Calu3 (cell line): Measurements from ENCODE around the gene RUNX2. TPM values are rescaled to one million over a fixed set of nuclear protein-coding genes. Genes with fewer than 3 reads are reported as not detected.

Source experiments
- BruUV-seq: library from RNA; stranded (reverse); fragments of 400-500 nt; replicated peaks from 2 replicates; lab custom pipeline; 2021; lab: Mats Ljungman, UMichigan
- CTCF ChIA-PET: fragments of 300-600 bp; sonication (Branson Sonifier 250); formaldehyde crosslinking; loops from one replicate; lab custom pipeline; 2022; ENCODE audit warnings: antibody characterized with exemption; lab: Charles Lee
- DNase-seq: peaks from one replicate; pipeline ENCODE4 v3.0.0; 2022
- H3K27ac Mint-ChIP-seq: one replicate; pipeline ENCODE4 v1.8.0; 2022; ENCODE audit warnings: mixed read lengths; ENCODE audit not compliant: unreplicated experiment
- H3K27me3 Mint-ChIP-seq: one replicate; pipeline ENCODE4 v1.8.0; 2022; ENCODE audit warnings: mixed read lengths; ENCODE audit not compliant: unreplicated experiment
- H3K36me3 Mint-ChIP-seq: one replicate; pipeline ENCODE4 v1.8.0; 2022; ENCODE audit warnings: mild to moderate bottlenecking, moderate library complexity, mixed read lengths; ENCODE audit not compliant: insufficient read depth, unreplicated experiment
- H3K4me1 Mint-ChIP-seq: one replicate; pipeline ENCODE4 v1.8.0; 2022; ENCODE audit warnings: mild to moderate bottlenecking, low read depth, mixed read lengths; ENCODE audit not compliant: unreplicated experiment
- H3K4me3 Mint-ChIP-seq: one replicate; pipeline ENCODE4 v1.8.0; 2022; ENCODE audit warnings: mild to moderate bottlenecking, low read depth, moderate library complexity, mixed read lengths; ENCODE audit not compliant: unreplicated experiment
- H3K9me3 Mint-ChIP-seq: one replicate; pipeline ENCODE4 v1.8.0; 2022; ENCODE audit warnings: low read depth, mixed read lengths; ENCODE audit not compliant: unreplicated experiment
- CTCF ChIP-seq: fragments of 200-600 bp; IDR thresholded peaks from one replicate; pipeline ENCODE4 v1.8.0; 2022; ENCODE audit warnings: antibody characterized with exemption; ENCODE audit not compliant: unreplicated experiment
- intact Hi-C: fragments of 100-400 bp; cut with micrococcal nuclease; formaldehyde crosslinking; loops from one replicate; pipeline ENCODE4 v1.10.0; 2022; ENCODE audit not compliant: unreplicated experiment
- total RNA-seq: library from RNA; stranded (reverse); gene quantifications from 2 replicates; pipeline ENCODE4 v1.2.3, GENCODE V29; 2022

Gene RUNX2
- total RNA-seq, 1 experiment from 2014 or later, result 0.54 TPM

- intact Hi-C loops, result no loop called here
Measured at GRCh38 chr6:45416700-45417099, 88.6 kb downstream of the RUNX2 start.

GRCh38 chr6:45417436-45417835 is 89.3 kb downstream of the RUNX2 start:
- H3K9me3 Mint-ChIP-seq, result no peaks in the 10 kb centered on the region
- H3K4me1 Mint-ChIP-seq, result no peaks in the 10 kb centered on the region
- H3K36me3 Mint-ChIP-seq, result peaks cover 12% of the 10 kb centered on the region
- H3K4me3 Mint-ChIP-seq, result no peak overlapping the region
- CTCF ChIA-PET, result no interaction called here
- no peak overlapping the region for H3K27ac Mint-ChIP-seq
- intact Hi-C loops, result no loop called here
- DNase-seq, result no peak
- peaks cover 56% of the 10 kb centered on the region for H3K27me3 Mint-ChIP-seq
- no TSS peak for BruUV-seq
- TF ChIP-seq CTCF, result no peak

More at GRCh38 chr6:45416700-45417099, 88.6 kb downstream of the RUNX2 start:
- no peaks in the 10 kb centered on the region for H3K9me3 Mint-ChIP-seq
- no peak overlapping the region for H3K27ac Mint-ChIP-seq
- no peak for DNase-seq
- H3K36me3 Mint-ChIP-seq, result peaks cover 5% of the 10 kb centered on the region
- no peak overlapping the region for H3K4me3 Mint-ChIP-seq
- no peak for TF ChIP-seq CTCF
- no TSS peak for BruUV-seq
- H3K27me3 Mint-ChIP-seq, result peaks cover 49% of the 10 kb centered on the region
- no peaks in the 10 kb centered on the region for H3K4me1 Mint-ChIP-seq
- CTCF ChIA-PET, result no interaction called here

- peaks cover 22% of the 10 kb centered on the region for H3K36me3 Mint-ChIP-seq
- no peaks in the 10 kb centered on the region for H3K4me1 Mint-ChIP-seq
- H3K4me3 Mint-ChIP-seq, result peak overlapping the region; percentile 62
- H3K27ac Mint-ChIP-seq, result no peak overlapping the region
- peak; percentile 67 for DNase-seq
- peaks cover 67% of the 10 kb centered on the region for H3K27me3 Mint-ChIP-seq
- H3K9me3 Mint-ChIP-seq, result no peaks in the 10 kb centered on the region
- no peak for TF ChIP-seq CTCF
- CTCF ChIA-PET, result interaction anchor here (0.6 to 1.5 kb wide), 7 partner anchors 21 to 944 kb away, joined by 3 to 9 read pairs (median 4); partner anchors contain the start of gene SUPT3H
- no TSS peak for BruUV-seq
- intact Hi-C loops, result loop anchor here (2.0 to 5.0 kb wide), 2 partner anchors 103 to 765 kb away; no protein-coding TSS in a partner anchor
Measured at GRCh38 chr6:45419571-45420082, 91.5 kb downstream of the RUNX2 start.

GRCh38 chr6:45420083-45420908 is 92.2 kb downstream of the RUNX2 start:
- peak overlapping the region; percentile 62 for H3K4me3 Mint-ChIP-seq
- no peaks in the 10 kb centered on the region for H3K4me1 Mint-ChIP-seq
- no peak for DNase-seq
- no TSS peak for BruUV-seq
- H3K36me3 Mint-ChIP-seq, result peaks cover 22% of the 10 kb centered on the region
- no peak overlapping the region for H3K27ac Mint-ChIP-seq
- intact Hi-C loops, result loop anchor here (5.0 kb wide), 1 partner anchor 102 kb away; no protein-coding TSS in a partner anchor
- CTCF ChIA-PET, result interaction anchor here (0.6 to 1.5 kb wide), 6 partner anchors 42 to 945 kb away, joined by 3 to 9 read pairs (median 4); partner anchors contain the start of gene SUPT3H
- H3K27me3 Mint-ChIP-seq, result peaks cover 60% of the 10 kb centered on the region
- no peaks in the 10 kb centered on the region for H3K9me3 Mint-ChIP-seq
- TF ChIP-seq CTCF, result no peak
